ENCODE data around the gene KRCC1. TPM values are rescaled to one million over a fixed set of nuclear protein-coding genes. Genes with fewer than 3 reads are reported as not detected.
A peak's percentile ranks its signal among the peaks of the same experiment; 100 is the strongest.

Gene KRCC1
- total and polyA plus RNA-seq, 9 of the 15 experiments (the other 6 are each of a cell fraction or from before 2014, with no cell fraction given), result 1.9 to 6.0 (median 2.2) TPM

DNA sequence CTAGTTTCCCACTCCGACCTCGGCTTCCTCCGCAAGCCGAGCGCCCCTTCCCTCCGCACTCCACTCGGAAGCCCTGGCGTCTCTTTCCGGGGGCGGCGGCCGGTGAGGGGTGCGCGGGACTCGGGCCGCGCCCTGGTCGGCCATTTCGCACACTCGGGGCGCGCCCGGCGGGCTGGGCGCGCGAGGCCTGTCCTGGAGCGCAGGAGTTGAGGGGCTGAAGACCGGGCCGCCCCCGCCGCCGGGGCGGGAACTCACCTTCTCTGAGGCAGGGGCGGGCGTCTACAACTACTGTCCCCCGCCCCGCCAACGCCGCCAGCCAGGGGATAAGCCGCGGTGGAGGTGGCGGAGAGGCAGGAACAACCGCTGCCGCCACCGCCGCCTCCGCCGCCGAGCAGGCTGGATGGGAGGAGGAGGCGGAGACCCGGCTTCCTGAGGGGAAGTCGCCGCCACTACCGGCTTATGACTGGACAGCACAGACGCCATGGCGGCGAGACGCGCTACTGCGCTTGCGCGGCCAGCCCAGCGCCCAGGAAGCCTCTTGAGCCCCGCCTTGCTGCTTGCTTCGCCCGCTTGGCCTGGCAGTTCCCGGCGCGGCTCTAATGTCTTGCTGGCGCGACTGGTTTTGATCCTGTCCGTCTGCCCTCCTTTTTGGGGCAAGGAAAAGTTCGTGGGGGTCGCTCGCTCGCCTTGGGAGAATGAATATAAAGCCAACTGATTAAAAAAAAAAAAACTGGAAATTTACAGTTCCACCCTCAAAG, at the start of gene KRCC1 (continued):
- TF ChIP-seq ETV5 (CRISPR knock-in tag; IDR thresholded peaks at IDR 0.05; ENCODE audit: low read depth), result peak; percentile 55; the same call in 1 of the 2 replicates
- no peak for TF ChIP-seq CBFA2T3 (IDR thresholded peaks at IDR 0.05)
- no peak for TF ChIP-seq ZNF146 (CRISPR knock-in tag; IDR thresholded peaks at IDR 0.05; ENCODE audit: unreplicated experiment)
- TF ChIP-seq ZNF174 (CRISPR knock-in tag; IDR thresholded peaks at IDR 0.05), result no peak
- no peak for TF ChIP-seq ZSCAN32 (CRISPR knock-in tag; IDR thresholded peaks at IDR 0.05)
- no peak for TF ChIP-seq HNRNPH1 (optimal IDR thresholded peaks at IDR 0.05; ENCODE audit: low read depth, low read length)
- no peak for TF ChIP-seq STAT5B (CRISPR knock-in tag; IDR thresholded peaks at IDR 0.05)
- TF ChIP-seq TAL1 (IDR thresholded peaks at IDR 0.05), result no peak
- TF ChIP-seq MCM7 (IDR thresholded peaks at IDR 0.05), result no peak
- no peak for TF ChIP-seq ZNF232 (CRISPR knock-in tag; IDR thresholded peaks at IDR 0.05)
- TF ChIP-seq ELF2 (CRISPR knock-in tag; IDR thresholded peaks at IDR 0.05), result no peak
- TF ChIP-seq BACH1 (tag; IDR thresholded peaks at IDR 0.05), result no peak
- TF ChIP-seq ARHGAP35 (IDR thresholded peaks at IDR 0.05; ENCODE audit: partially characterized antibody), result no peak
- peak; percentile 67 for TF ChIP-seq CXXC5 (CRISPR knock-in tag; IDR thresholded peaks at IDR 0.05)
- TF ChIP-seq POLR2G (IDR thresholded peaks at IDR 0.05; ENCODE audit: low read depth, low read length), result peak; percentile 98
- TF ChIP-seq GTF2A2 (tag; IDR thresholded peaks at IDR 0.05), result 0 out of 2 replicates have a peak, but pooled peaks have one; percentile 33
- TF ChIP-seq FIP1L1 (IDR thresholded peaks at IDR 0.05; ENCODE audit: low read depth, low read length, poor library complexity, severe bottlenecking), result peak; percentile 54
- TF ChIP-seq, protein P1, sequence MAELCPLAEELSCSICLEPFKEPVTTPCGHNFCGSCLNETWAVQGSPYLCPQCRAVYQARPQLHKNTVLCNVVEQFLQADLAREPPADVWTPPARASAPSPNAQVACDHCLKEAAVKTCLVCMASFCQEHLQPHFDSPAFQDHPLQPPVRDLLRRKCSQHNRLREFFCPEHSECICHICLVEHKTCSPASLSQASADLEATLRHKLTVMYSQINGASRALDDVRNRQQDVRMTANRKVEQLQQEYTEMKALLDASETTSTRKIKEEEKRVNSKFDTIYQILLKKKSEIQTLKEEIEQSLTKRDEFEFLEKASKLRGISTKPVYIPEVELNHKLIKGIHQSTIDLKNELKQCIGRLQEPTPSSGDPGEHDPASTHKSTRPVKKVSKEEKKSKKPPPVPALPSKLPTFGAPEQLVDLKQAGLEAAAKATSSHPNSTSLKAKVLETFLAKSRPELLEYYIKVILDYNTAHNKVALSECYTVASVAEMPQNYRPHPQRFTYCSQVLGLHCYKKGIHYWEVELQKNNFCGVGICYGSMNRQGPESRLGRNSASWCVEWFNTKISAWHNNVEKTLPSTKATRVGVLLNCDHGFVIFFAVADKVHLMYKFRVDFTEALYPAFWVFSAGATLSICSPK (IDR thresholded peaks at IDR 0.05; ENCODE audit: borderline replicate concordance), result no peak
- no peak for TF ChIP-seq ADNP (tag; IDR thresholded peaks at IDR 0.05)
- TF ChIP-seq ZBTB34 (CRISPR knock-in tag; IDR thresholded peaks at IDR 0.05), result no peak
- peak; percentile 53; the same call in 1 of the 2 replicates for TF ChIP-seq KAT7 (CRISPR knock-in tag; IDR thresholded peaks at IDR 0.05; ENCODE audit: borderline replicate concordance)
- TF ChIP-seq, protein P2, sequence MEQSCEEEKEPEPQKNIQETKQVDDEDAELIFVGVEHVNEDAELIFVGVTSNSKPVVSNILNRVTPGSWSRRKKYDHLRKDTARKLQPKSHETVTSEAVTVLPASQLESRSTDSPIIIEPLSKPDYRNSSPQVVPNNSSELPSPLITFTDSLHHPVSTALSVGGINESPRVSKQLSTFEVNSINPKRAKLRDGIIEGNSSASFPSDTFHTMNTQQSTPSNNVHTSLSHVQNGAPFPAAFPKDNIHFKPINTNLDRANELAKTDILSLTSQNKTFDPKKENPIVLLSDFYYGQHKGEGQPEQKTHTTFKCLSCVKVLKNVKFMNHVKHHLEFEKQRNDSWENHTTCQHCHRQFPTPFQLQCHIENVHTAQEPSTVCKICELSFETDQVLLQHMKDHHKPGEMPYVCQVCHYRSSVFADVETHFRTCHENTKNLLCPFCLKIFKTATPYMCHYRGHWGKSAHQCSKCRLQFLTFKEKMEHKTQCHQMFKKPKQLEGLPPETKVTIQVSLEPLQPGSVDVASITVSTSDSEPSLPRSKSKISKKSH (CRISPR knock-in tag; IDR thresholded peaks at IDR 0.05), result no peak
- TF ChIP-seq ZKSCAN3 (CRISPR knock-in tag; IDR thresholded peaks at IDR 0.05), result no peak
- TF ChIP-seq CBFB (CRISPR knock-in tag; IDR thresholded peaks at IDR 0.05), result no peak
- no peak for TF ChIP-seq SETDB1 (IDR thresholded peaks at IDR 0.05; ENCODE audit: low read length)
- peak; percentile 19; the same call in 1 of the 2 replicates for TF ChIP-seq EP300 (IDR thresholded peaks at IDR 0.05; ENCODE audit: low read length)
- no peak for TF ChIP-seq COPS2 (conservative IDR thresholded peaks at IDR 0.05)
